HCT116 (cell line): ENCODE results near the gene NTHL1. TPM values are rescaled to one million over a fixed set of nuclear protein-coding genes. Genes with fewer than 3 reads are reported as not detected.

ENCODE experiments used
- ATAC-seq: fragments of 200-7000 bp; cut with Tn5 transposase; 2 replicates; pipeline ENCODE4 v1.9.1; 2020; ENCODE audit warnings: mild to moderate bottlenecking, moderate library complexity
- BruUV-seq: library from RNA; stranded (reverse); fragments of 400-500 nt; replicated peaks from 2 replicates; lab custom pipeline; 2021; lab: Mats Ljungman, UMichigan
- CTCF ChIA-PET: fragments of 300-600 bp; sonication (Branson Sonifier 250); formaldehyde crosslinking; loops from one replicate; lab custom pipeline; 2021; ENCODE audit warnings: antibody characterized with exemption; lab: Charles Lee
- POLR2A ChIA-PET: fragments of 300-600, 350-600 bp; sonication (Branson Sonifier 250); formaldehyde crosslinking; loops from one replicate; lab custom pipeline; 2021; ENCODE audit warnings: antibody characterized with exemption; lab: Charles Lee
- RAD21 ChIA-PET, 2 experiments: fragments of 300-600 bp; sonication (Branson Sonifier 250); formaldehyde crosslinking; loops; one replicate each; lab custom pipeline; 2023; ENCODE audit warnings: low total read pairs in 2 of 2; ENCODE audit not compliant: uncharacterized antibody in 2 of 2, unreplicated experiment in 2 of 2, low non-redundant PET in 1 of 2; lab: Charles Lee
- DNase-seq: peaks from one replicate; pipeline ENCODE4 v3.0.0-alpha.2; 2010; ENCODE audit warnings: low read depth, low spot score
- H2AFZ ChIP-seq: fragments of 200-600 bp; shearing (Covaris generic), sonication (generic); 2 replicates; pipeline ENCODE4 v1.6.1; 2017; ENCODE audit warnings: low read depth, mixed run types, mixed read lengths, antibody characterized with exemption, low read length; ENCODE audit not compliant: poor library complexity, severe bottlenecking
- H3K27ac ChIP-seq: 2 replicates; pipeline ENCODE4 v1.5.1; 2012; ENCODE audit warnings: low read depth, low read length
- H3K27me3 ChIP-seq: fragments of 200-600 bp; sonication (generic); 2 replicates; pipeline ENCODE4 v1.6.1; 2016; ENCODE audit warnings: mixed run types, low read length, mixed read lengths; ENCODE audit not compliant: insufficient read depth
- H3K36me3 ChIP-seq, 2 experiments: fragments of 200-500 bp in 1 of 2; fragments of 200-600 bp in 1 of 2; sonication (Bioruptor generic) in 1 of 2; sonication (generic) in 1 of 2; 2 replicates each; pipeline versions ENCODE4 v1.5.1 to v1.6.1; 2014 to 2016; ENCODE audit warnings: low read length in 2 of 2, inconsistent platforms in 1 of 2, mixed read lengths in 1 of 2, mixed run types in 1 of 2; ENCODE audit not compliant: insufficient read depth in 2 of 2, control insufficient read depth in 1 of 2
- H3K4me1 ChIP-seq, 2 experiments: fragments of 200-600 bp in 1 of 2; sonication (generic) in 1 of 2; 2 replicates each; pipeline versions ENCODE4 v1.5.1 to v1.6.1; 2012 to 2017; ENCODE audit warnings: low read length in 2 of 2, inconsistent platforms in 1 of 2, mild to moderate bottlenecking in 1 of 2, mixed read lengths in 1 of 2, mixed run types in 1 of 2, moderate library complexity in 1 of 2; ENCODE audit not compliant: insufficient read depth in 2 of 2, control insufficient read depth in 1 of 2
- H3K4me2 ChIP-seq: fragments of 200-600 bp; sonication (generic); 2 replicates; pipeline ENCODE4 v1.6.1; 2017; ENCODE audit warnings: mixed run types, low read length, mixed read lengths
- H3K4me3 ChIP-seq, 2 experiments: fragments of 200-600 bp in 1 of 2; sonication (generic) in 1 of 2; replicated peaks in 1 of 2; 2 replicates each; pipeline ENCODE4 v1.5.1; 2011 to 2016; ENCODE audit warnings: low read length in 2 of 2, control low read depth in 1 of 2, low read depth in 1 of 2, mild to moderate bottlenecking in 1 of 2, mixed read lengths in 1 of 2, mixed run types in 1 of 2
- H3K79me2 ChIP-seq: fragments of 200-600 bp; sonication (generic); 2 replicates; pipeline ENCODE4 v1.6.1; 2017; ENCODE audit warnings: mild to moderate bottlenecking, mixed run types, low read length, moderate library complexity, mixed read lengths; ENCODE audit not compliant: insufficient read depth
- H3K9ac ChIP-seq: fragments of 200-600 bp; sonication (generic); 2 replicates; pipeline ENCODE4 v1.6.1; 2016; ENCODE audit warnings: low read length, mixed read lengths
- H3K9me2 ChIP-seq: fragments of 200-600 bp; sonication (generic), shearing (Covaris generic); 2 replicates; pipeline ENCODE4 v1.6.1; 2017; ENCODE audit warnings: mixed run types, mild to moderate bottlenecking, moderate library complexity; ENCODE audit not compliant: insufficient read depth
- H3K9me3 ChIP-seq, 2 experiments: fragments of 200-500 bp in 1 of 2; fragments of 200-600 bp in 1 of 2; sonication (Bioruptor generic) in 1 of 2; sonication (generic) in 1 of 2; 2 replicates each; pipeline ENCODE4 v1.6.1; 2014 to 2017; ENCODE audit warnings: low read length in 2 of 2, mixed read lengths in 2 of 2, inconsistent platforms in 1 of 2, low read depth in 1 of 2, mild to moderate bottlenecking in 1 of 2, mixed run types in 1 of 2, moderate library complexity in 1 of 2; ENCODE audit not compliant: control insufficient read depth in 1 of 2, insufficient read depth in 1 of 2
- H4K20me1 ChIP-seq: fragments of 200-600 bp; sonication (generic), shearing (Covaris generic); 2 replicates; pipeline ENCODE4 v1.6.1; 2017; ENCODE audit warnings: mixed run types, mild to moderate bottlenecking, moderate library complexity; ENCODE audit not compliant: insufficient read depth
- CEBPB ChIP-seq: IDR thresholded peaks from 2 replicates; pipeline ENCODE4 v1.6.1; 2012; ENCODE audit warnings: low read depth
- EGR1 ChIP-seq: IDR thresholded peaks from 2 replicates; pipeline ENCODE4 v1.6.1; 2012; ENCODE audit warnings: low read depth
- ELF1 ChIP-seq: IDR thresholded peaks from 2 replicates; pipeline ENCODE4 v1.6.1; 2012; ENCODE audit warnings: low read depth, borderline replicate concordance
- EZH2 ChIP-seq: fragments of 200-600 bp; sonication (generic); IDR thresholded peaks from 2 replicates; pipeline ENCODE4 v1.6.1; 2017; ENCODE audit warnings: antibody characterized with exemption, mixed run types
- FOSL1 ChIP-seq: IDR thresholded peaks from 2 replicates; pipeline ENCODE4 v1.6.1; 2012; ENCODE audit warnings: low read depth
- JUND ChIP-seq: IDR thresholded peaks from 2 replicates; pipeline ENCODE4 v1.6.1; 2012
- SIN3A ChIP-seq: IDR thresholded peaks from 2 replicates; pipeline ENCODE4 v1.6.1; 2012; ENCODE audit warnings: low read depth
- TCF7L2 ChIP-seq: IDR thresholded peaks from 2 replicates; pipeline ENCODE4 v1.7.0; 2011; ENCODE audit warnings: borderline replicate concordance, inconsistent platforms; ENCODE audit not compliant: insufficient read depth, insufficient read length; ENCODE audit errors: extremely low read depth
- intact Hi-C: fragments of 100-400 bp; cut with micrococcal nuclease; formaldehyde crosslinking; loops from 2 replicates; pipeline ENCODE4 v1.10.0; 2022
- total RNA-seq: library from RNA; stranded (reverse); gene quantifications from one replicate; pipeline ENCODE4 v1.2.1, GENCODE V29; 2021; ENCODE audit not compliant: unreplicated experiment
- TF ChIP-seq, protein P1 (sequence below): IDR thresholded peaks from 2 replicates; pipeline ENCODE4 v1.6.1; 2011; ENCODE audit warnings: mild to moderate bottlenecking, low read length, moderate library complexity; ENCODE audit not compliant: insufficient replicate concordance; ENCODE audit errors: extremely low read depth
- TF ChIP-seq, protein P2 (sequence below): IDR thresholded peaks from 2 replicates; pipeline ENCODE4 v1.6.1; 2012
- TF ChIP-seq, protein P3 (sequence below), 3 experiments: fragments of 200-600 bp in 1 of 3; sonication (generic) in 1 of 3; IDR thresholded peaks in 2 of 3; conservative IDR thresholded peaks in 1 of 3; 2 replicates each; pipeline ENCODE4 v1.5.1; 2012 to 2017; ENCODE audit warnings: low read depth in 2 of 3, low read length in 2 of 3, antibody characterized with exemption in 1 of 3, borderline replicate concordance in 1 of 3, control low read depth in 1 of 3, mild to moderate bottlenecking in 1 of 3, mixed read lengths in 1 of 3, mixed run types in 1 of 3, moderate library complexity in 1 of 3; ENCODE audit not compliant: insufficient read depth in 1 of 3
- TF ChIP-seq, protein P4 (sequence below): IDR thresholded peaks from 2 replicates; pipeline ENCODE4 v1.6.1; 2012; ENCODE audit warnings: low read depth

The NTHL1 gene
- total RNA-seq, 1 experiment from 2014 or later = 40.1 TPM

DNA sequence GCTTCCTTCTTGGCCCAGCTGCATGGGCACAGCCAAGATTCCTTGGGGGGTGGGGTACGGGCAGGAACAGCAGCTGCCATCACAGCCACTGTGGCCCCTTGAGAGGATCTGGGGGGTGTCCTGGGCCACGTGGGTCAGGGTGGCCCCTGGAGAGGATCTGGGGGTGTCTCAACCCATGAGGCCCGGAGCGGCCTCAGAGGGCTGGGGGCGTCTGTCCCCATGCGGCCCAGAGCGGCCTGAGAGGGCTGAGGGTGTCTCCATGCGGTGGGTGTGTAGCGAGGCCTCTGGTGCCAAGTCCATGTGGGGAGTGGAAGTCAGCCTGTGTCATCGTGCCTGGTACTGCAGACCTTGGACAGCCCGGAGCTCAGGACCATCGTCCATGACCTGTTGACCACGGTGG, 13.9 kb upstream of the NTHL1 start:
- Histone ChIP-seq H3K79me2 (no peaks in the 10 kb centered on the region), H3K9me3 (no peaks in the 10 kb centered on the region), H4K20me1 (no peaks in the 10 kb centered on the region), H3K9me2 (no peaks in the 10 kb centered on the region), H3K27me3 (no peaks in the 10 kb centered on the region), H3K4me1 (no peaks in the 10 kb centered on the region), H3K4me2 (no peak overlapping the region), H2AFZ (no peak overlapping the region), H3K9ac (no peak overlapping the region), H3K4me3 (no peak overlapping the region), H3K27ac (no peak overlapping the region), H3K36me3 (peaks cover 0 to 7% of the 10 kb centered on the region in 2 experiments; a peak in 2 of 4 replicates)
- intact Hi-C loops = no loop called here
- RAD21 ChIA-PET = no interaction called here
- ATAC-seq (no peak), DNase-seq (no peak)
- no peak for TF ChIP-seq CEBPB
- TF ChIP-seq, protein P1, sequence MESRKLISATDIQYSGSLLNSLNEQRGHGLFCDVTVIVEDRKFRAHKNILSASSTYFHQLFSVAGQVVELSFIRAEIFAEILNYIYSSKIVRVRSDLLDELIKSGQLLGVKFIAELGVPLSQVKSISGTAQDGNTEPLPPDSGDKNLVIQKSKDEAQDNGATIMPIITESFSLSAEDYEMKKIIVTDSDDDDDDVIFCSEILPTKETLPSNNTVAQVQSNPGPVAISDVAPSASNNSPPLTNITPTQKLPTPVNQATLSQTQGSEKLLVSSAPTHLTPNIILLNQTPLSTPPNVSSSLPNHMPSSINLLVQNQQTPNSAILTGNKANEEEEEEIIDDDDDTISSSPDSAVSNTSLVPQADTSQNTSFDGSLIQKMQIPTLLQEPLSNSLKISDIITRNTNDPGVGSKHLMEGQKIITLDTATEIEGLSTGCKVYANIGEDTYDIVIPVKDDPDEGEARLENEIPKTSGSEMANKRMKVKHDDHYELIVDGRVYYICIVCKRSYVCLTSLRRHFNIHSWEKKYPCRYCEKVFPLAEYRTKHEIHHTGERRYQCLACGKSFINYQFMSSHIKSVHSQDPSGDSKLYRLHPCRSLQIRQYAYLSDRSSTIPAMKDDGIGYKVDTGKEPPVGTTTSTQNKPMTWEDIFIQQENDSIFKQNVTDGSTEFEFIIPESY = no peak
- no peak for TF ChIP-seq SIN3A
- no TSS peak for BruUV-seq
- CTCF ChIA-PET = no interaction called here
- POLR2A ChIA-PET = no interaction called here

DNA sequence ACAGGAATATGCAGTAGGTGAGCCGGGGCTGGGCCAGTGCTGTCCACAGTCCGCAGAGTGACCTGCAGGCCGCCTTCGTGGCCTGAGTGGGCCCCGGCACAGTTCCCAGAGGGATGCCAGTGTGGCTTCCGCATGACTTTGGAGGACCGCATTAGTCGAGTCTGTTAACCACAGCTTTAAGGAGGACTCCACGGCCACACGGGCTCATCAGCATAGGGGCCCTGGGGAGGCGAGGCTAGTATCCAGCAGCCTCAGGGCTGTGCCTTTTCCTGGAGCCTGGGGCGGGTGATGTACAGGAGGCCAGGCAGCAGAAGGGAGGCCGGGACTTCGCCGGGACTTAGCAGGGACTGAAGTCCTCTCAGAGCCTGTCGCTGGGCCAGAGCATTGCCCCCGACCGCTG, 13.4 kb upstream of the NTHL1 start:
- RAD21 ChIA-PET = no interaction called here
- ATAC-seq = no peak
- Histone ChIP-seq H3K79me2 (no peaks in the 10 kb centered on the region), H3K9ac (no peak overlapping the region)
- TF ChIP-seq, protein P2, sequence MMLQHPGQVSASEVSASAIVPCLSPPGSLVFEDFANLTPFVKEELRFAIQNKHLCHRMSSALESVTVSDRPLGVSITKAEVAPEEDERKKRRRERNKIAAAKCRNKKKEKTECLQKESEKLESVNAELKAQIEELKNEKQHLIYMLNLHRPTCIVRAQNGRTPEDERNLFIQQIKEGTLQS = no peak
- TF ChIP-seq TCF7L2 = no peak
- TF ChIP-seq, protein P3, sequence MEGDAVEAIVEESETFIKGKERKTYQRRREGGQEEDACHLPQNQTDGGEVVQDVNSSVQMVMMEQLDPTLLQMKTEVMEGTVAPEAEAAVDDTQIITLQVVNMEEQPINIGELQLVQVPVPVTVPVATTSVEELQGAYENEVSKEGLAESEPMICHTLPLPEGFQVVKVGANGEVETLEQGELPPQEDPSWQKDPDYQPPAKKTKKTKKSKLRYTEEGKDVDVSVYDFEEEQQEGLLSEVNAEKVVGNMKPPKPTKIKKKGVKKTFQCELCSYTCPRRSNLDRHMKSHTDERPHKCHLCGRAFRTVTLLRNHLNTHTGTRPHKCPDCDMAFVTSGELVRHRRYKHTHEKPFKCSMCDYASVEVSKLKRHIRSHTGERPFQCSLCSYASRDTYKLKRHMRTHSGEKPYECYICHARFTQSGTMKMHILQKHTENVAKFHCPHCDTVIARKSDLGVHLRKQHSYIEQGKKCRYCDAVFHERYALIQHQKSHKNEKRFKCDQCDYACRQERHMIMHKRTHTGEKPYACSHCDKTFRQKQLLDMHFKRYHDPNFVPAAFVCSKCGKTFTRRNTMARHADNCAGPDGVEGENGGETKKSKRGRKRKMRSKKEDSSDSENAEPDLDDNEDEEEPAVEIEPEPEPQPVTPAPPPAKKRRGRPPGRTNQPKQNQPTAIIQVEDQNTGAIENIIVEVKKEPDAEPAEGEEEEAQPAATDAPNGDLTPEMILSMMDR (IDR thresholded peaks at IDR 0.05 in 2 of 3, conservative IDR thresholded peaks at IDR 0.05 in 1 of 3; ENCODE audit: borderline replicate concordance in 1 of 3, insufficient read depth in 1 of 3, low read depth in 2 of 3, low read length in 2 of 3) = no peak
- TF ChIP-seq EZH2 = no peak
- no peak for TF ChIP-seq ELF1
- no peak for TF ChIP-seq EGR1
- no peak for TF ChIP-seq JUND
- TF ChIP-seq FOSL1 = no peak
- TF ChIP-seq, protein P4, sequence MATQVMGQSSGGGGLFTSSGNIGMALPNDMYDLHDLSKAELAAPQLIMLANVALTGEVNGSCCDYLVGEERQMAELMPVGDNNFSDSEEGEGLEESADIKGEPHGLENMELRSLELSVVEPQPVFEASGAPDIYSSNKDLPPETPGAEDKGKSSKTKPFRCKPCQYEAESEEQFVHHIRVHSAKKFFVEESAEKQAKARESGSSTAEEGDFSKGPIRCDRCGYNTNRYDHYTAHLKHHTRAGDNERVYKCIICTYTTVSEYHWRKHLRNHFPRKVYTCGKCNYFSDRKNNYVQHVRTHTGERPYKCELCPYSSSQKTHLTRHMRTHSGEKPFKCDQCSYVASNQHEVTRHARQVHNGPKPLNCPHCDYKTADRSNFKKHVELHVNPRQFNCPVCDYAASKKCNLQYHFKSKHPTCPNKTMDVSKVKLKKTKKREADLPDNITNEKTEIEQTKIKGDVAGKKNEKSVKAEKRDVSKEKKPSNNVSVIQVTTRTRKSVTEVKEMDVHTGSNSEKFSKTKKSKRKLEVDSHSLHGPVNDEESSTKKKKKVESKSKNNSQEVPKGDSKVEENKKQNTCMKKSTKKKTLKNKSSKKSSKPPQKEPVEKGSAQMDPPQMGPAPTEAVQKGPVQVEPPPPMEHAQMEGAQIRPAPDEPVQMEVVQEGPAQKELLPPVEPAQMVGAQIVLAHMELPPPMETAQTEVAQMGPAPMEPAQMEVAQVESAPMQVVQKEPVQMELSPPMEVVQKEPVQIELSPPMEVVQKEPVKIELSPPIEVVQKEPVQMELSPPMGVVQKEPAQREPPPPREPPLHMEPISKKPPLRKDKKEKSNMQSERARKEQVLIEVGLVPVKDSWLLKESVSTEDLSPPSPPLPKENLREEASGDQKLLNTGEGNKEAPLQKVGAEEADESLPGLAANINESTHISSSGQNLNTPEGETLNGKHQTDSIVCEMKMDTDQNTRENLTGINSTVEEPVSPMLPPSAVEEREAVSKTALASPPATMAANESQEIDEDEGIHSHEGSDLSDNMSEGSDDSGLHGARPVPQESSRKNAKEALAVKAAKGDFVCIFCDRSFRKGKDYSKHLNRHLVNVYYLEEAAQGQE = no peak
- TF ChIP-seq, all 23 proteins: peak for 0
- no peaks in the 10 kb centered on the region for H3K9me3 ChIP-seq
- no peak overlapping the region for H3K27ac ChIP-seq
- H3K36me3 ChIP-seq = peaks cover 0 to 2% of the 10 kb centered on the region in 2 experiments; a peak in 2 of 4 replicates
- H4K20me1 ChIP-seq = no peaks in the 10 kb centered on the region
- no peak overlapping the region for H2AFZ ChIP-seq
- CTCF ChIA-PET = no interaction called here
- H3K27me3 ChIP-seq = no peaks in the 10 kb centered on the region
- no peaks in the 10 kb centered on the region for H3K4me1 ChIP-seq
- H3K4me3 ChIP-seq = no peak overlapping the region
- no peak overlapping the region for H3K4me2 ChIP-seq
- POLR2A ChIA-PET = no interaction called here
- no peaks in the 10 kb centered on the region for H3K9me2 ChIP-seq
- DNase-seq = no peak
- intact Hi-C loops = no loop called here
- no TSS peak for BruUV-seq
